ENCODE data around the gene TEAD2.

The TEAD2 gene

GRCh38 chr19:49348305-49349189, 13.7 kb downstream of the TEAD2 start:
- no peak overlapping the region for H3K4me3 ChIP-seq (ENCODE audit: low read depth in 1 of 2, low read length in 1 of 2)
- no peak overlapping the region for H3K27ac ChIP-seq
- TF ChIP-seq CTCF (IDR thresholded peaks at IDR 0.05), result no peak
- peaks cover 15% of the 10 kb centered on the region for H3K27me3 ChIP-seq
- H3K4me1 ChIP-seq (ENCODE audit: control insufficient read depth in 1 of 2, insufficient read depth in 1 of 2, low read depth in 1 of 2, low read length in 1 of 2), result no peaks in the 10 kb centered on the region
- H3K36me3 ChIP-seq, result no peaks in the 10 kb centered on the region
- no peaks in the 10 kb centered on the region for H3K9me3 ChIP-seq

- no peak for TF ChIP-seq CTCF (IDR thresholded peaks at IDR 0.05)
- Histone ChIP-seq H3K27me3 (peaks cover 10% of the 10 kb centered on the region), H3K4me1 (ENCODE audit: control insufficient read depth in 1 of 2, insufficient read depth in 1 of 2, low read depth in 1 of 2, low read length in 1 of 2) (no peaks in the 10 kb centered on the region), H3K27ac (no peak overlapping the region), H3K4me3 (ENCODE audit: low read depth in 1 of 2, low read length in 1 of 2) (no peak overlapping the region), H3K36me3 (no peaks in the 10 kb centered on the region), H3K9me3 (no peaks in the 10 kb centered on the region)
Measured at GRCh38 chr19:49347835-49348234, 14.4 kb downstream of the TEAD2 start.

DNA sequence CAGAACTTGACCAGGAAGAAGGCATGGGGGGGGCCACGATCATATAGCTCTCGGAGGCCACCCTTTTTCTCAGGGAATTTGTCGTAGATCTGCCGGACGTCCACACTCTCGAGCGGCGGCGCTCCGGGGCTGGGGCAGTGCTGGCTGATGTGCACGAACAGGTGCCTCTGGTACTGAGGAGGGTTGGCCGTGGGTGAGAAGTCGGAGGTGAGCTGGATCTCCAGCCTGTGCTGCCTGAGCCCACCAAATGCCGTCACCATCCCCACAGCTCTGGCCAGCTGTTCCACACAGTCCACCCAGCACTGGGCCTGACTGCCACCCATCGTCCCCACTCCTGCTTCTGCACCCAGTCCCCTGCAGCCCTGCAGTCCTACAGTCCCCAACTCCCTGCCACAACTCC, 15.0 kb downstream of the TEAD2 start:
- H3K4me1 ChIP-seq (ENCODE audit: control insufficient read depth in 1 of 2, insufficient read depth in 1 of 2, low read depth in 1 of 2, low read length in 1 of 2), result no peaks in the 10 kb centered on the region
- no peaks in the 10 kb centered on the region for H3K9me3 ChIP-seq
- no peak for TF ChIP-seq CTCF (IDR thresholded peaks at IDR 0.05)
- H3K4me3 ChIP-seq (ENCODE audit: low read depth in 1 of 2, low read length in 1 of 2), result no peak overlapping the region
- H3K27me3 ChIP-seq, result peaks cover 10% of the 10 kb centered on the region
- no peak overlapping the region for H3K27ac ChIP-seq
- H3K36me3 ChIP-seq, result no peaks in the 10 kb centered on the region

- Histone ChIP-seq H3K27ac (no peak overlapping the region), H3K36me3 (peaks cover 20% of the 10 kb centered on the region), H3K4me1 (ENCODE audit: control insufficient read depth in 1 of 2, insufficient read depth in 1 of 2, low read depth in 1 of 2, low read length in 1 of 2) (no peaks in the 10 kb centered on the region), H3K4me3 (ENCODE audit: low read depth in 1 of 2, low read length in 1 of 2) (no peak overlapping the region), H3K9me3 (no peaks in the 10 kb centered on the region), H3K27me3 (no peaks in the 10 kb centered on the region)
- TF ChIP-seq CTCF (IDR thresholded peaks at IDR 0.05), result no peak
Measured at GRCh38 chr19:49344505-49345423, 17.5 kb downstream of the TEAD2 start.

- Histone ChIP-seq H3K27ac (no peak overlapping the region), H3K27me3 (no peaks in the 10 kb centered on the region), H3K4me3 (ENCODE audit: low read depth in 1 of 2, low read length in 1 of 2) (no peak overlapping the region), H3K36me3 (peaks cover 36% of the 10 kb centered on the region), H3K4me1 (ENCODE audit: control insufficient read depth in 1 of 2, insufficient read depth in 1 of 2, low read depth in 1 of 2, low read length in 1 of 2) (peaks cover 0 to 3% of the 10 kb centered on the region in 2 experiments), H3K9me3 (no peaks in the 10 kb centered on the region)
- no peak for TF ChIP-seq CTCF (IDR thresholded peaks at IDR 0.05)
Measured at GRCh38 chr19:49343123-49343522, 19.1 kb downstream of the TEAD2 start.

Measured in neutrophil (primary cell).